Sigmoid colon (tissue), 4 donors: ENCODE data around the gene MOB1B.

Source experiments
- EP300 ChIP-seq, 4 donors: sonication (generic); formaldehyde crosslinking; IDR thresholded peaks; one replicate each; pipeline ENCODE4 v1.6.1; 2017; ENCODE audit warnings: antibody characterized with exemption in 4 of 4
- POLR2A ChIP-seq, 2 donors: fragments of 450-650 bp; IDR thresholded peaks; one replicate each; pipeline ENCODE4 v1.6.1; 2016; ENCODE audit warnings: antibody characterized with exemption in 2 of 2, mild to moderate bottlenecking in 2 of 2, moderate library complexity in 2 of 2
- POLR2AphosphoS5 ChIP-seq, 4 donors: sonication (generic); formaldehyde crosslinking; IDR thresholded peaks; one replicate each; pipeline ENCODE4 v1.6.1; 2017; ENCODE audit warnings: antibody characterized with exemption in 4 of 4
- TF ChIP-seq, protein P1 (sequence below), 4 experiments: fragments of 450-650 bp in 3 of 4; fragments of 200-600 bp in 1 of 4; IDR thresholded peaks; one replicate each; pipeline ENCODE4 v1.5.1; 2016 to 2019; ENCODE audit warnings: antibody characterized with exemption in 4 of 4, mild to moderate bottlenecking in 3 of 4, moderate library complexity in 2 of 4

DNA sequence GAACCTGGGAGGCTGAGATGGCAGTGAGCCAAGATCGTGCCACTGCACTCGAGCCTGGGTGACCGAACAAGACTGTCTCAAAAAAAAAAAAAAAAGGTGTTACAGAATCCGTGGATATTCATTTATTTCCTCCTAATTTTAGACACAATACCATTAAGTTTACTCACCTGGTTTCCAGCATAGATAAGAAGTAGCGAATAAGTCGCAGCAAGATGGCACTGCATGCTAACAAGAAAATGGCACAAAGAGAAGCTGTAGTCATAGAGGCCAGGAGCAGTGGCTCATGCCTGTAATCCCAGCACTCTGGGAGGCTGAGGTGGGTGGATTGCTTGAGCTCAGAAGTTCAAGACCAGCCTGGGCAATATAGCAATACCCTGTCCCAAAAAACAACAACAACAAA is 17.0 kb upstream of the MOB1B start:
- TF ChIP-seq, protein P1, sequence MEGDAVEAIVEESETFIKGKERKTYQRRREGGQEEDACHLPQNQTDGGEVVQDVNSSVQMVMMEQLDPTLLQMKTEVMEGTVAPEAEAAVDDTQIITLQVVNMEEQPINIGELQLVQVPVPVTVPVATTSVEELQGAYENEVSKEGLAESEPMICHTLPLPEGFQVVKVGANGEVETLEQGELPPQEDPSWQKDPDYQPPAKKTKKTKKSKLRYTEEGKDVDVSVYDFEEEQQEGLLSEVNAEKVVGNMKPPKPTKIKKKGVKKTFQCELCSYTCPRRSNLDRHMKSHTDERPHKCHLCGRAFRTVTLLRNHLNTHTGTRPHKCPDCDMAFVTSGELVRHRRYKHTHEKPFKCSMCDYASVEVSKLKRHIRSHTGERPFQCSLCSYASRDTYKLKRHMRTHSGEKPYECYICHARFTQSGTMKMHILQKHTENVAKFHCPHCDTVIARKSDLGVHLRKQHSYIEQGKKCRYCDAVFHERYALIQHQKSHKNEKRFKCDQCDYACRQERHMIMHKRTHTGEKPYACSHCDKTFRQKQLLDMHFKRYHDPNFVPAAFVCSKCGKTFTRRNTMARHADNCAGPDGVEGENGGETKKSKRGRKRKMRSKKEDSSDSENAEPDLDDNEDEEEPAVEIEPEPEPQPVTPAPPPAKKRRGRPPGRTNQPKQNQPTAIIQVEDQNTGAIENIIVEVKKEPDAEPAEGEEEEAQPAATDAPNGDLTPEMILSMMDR (IDR thresholded peaks at IDR 0.05), result no peak
- TF ChIP-seq POLR2A (IDR thresholded peaks at IDR 0.05) (no peak), POLR2AphosphoS5 (IDR thresholded peaks at IDR 0.05) (no peak), EP300 (IDR thresholded peaks at IDR 0.05) (no peak)
